HUES6 (cell line): ENCODE data around the gene KIR3DL3.
"Not testable (repeated sequence)": the region's sequence is repeated elsewhere in the genome, so short reads cannot be mapped to it uniquely, and the experiment has no call there.

ENCODE experiments used
- H3K27ac ChIP-seq: 2 replicates; pipeline ENCODE4 v1.7.0; 2013; ENCODE audit warnings: low read depth, mild to moderate bottlenecking, low read length, inconsistent platforms
- H3K27me3 ChIP-seq: 2 replicates; pipeline ENCODE4 v1.6.1; 2013; ENCODE audit warnings: low read length; ENCODE audit not compliant: control insufficient read depth, insufficient read depth
- H3K36me3 ChIP-seq: 2 replicates; pipeline ENCODE4 v1.6.1; 2013; ENCODE audit warnings: low read length; ENCODE audit not compliant: control insufficient read depth, insufficient read depth
- H3K4me1 ChIP-seq: 2 replicates; pipeline ENCODE4 v1.6.1; 2013; ENCODE audit warnings: low read length; ENCODE audit not compliant: control insufficient read depth, insufficient read depth
- H3K4me3 ChIP-seq: 2 replicates; pipeline ENCODE4 v1.5.1; 2013; ENCODE audit warnings: low read depth, low read length
- H3K9ac ChIP-seq: one replicate; pipeline ENCODE4 v1.6.1; 2013; ENCODE audit warnings: mild to moderate bottlenecking, low read length
- H3K9me3 ChIP-seq: 2 replicates; pipeline ENCODE4 v1.6.1; 2013; ENCODE audit warnings: low read depth, low read length; ENCODE audit not compliant: control insufficient read depth, insufficient read depth

The KIR3DL3 gene

DNA sequence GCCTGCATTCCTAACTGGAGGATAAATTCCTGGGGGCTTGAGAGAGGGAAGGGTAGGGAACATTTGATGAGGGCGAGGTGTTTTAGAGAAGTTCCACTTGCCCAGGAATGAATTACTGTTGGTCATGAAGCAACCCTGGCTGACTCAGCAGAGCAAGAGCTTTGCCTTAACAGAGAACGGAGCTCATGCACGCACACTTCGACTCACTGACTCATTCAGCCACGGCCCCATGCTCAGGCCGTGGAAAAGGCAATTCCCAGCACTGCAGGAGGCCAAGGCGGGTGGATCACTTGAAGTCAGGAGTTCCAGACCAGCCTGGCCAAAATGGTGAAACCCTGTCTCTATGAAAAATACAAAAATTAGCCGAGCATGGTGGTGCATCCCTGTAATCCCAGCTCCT is 40.0 kb downstream of the KIR3DL3 start:
- not testable (repeated sequence) for H3K27me3 ChIP-seq, H3K36me3 ChIP-seq, H3K4me3 ChIP-seq, H3K9ac ChIP-seq, H3K27ac ChIP-seq, H3K4me1 ChIP-seq
- peaks cover 20% of the 10 kb centered on the region for H3K9me3 ChIP-seq

DNA sequence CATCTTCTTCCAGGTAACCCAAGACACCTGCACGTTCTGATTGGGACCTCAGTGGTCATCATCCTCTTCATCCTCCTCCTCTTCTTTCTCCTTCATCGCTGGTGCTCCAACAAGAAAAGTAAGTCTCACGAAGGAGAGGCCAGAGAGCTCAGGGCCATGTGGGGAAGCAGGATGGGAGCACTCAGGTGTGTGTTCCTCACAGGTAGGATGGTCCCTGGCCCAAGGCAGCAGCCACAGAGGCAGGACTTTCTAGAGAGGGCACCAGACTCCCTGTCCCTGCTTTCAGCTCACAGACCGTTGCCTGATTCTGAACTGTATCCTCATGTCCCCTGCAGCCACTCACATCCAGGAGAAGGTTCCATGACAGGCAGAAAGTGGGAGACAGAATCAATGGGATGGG is 42.2 kb downstream of the KIR3DL3 start:
- not testable (repeated sequence) for H3K36me3 ChIP-seq, H3K27me3 ChIP-seq, H3K4me1 ChIP-seq, H3K4me3 ChIP-seq, H3K27ac ChIP-seq, H3K9ac ChIP-seq
- H3K9me3 ChIP-seq, result peaks cover 38% of the 10 kb centered on the region

DNA sequence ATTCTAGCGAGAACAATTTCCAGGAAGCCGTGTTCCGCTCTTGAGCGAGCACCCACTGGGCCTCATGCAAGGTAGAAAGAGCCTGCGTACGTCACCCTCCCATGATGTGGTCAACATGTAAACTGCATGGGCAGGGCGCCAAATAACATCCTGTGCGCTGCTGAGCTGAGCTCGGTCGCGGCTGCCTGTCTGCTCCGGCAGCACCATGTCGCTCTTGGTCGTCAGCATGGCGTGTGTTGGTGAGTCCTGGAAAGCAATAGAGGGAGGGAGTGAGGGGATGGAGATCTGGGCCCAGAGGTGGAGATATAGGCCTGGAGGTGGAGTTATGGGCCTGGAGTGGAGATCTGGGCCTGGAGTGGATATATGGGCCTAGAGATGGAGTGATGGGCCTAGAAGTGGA is 45.4 kb downstream of the KIR3DL3 start, which contains the start of gene KIR2DL1:
TSS of gene KIR2DL1 (plus strand) at position 148 of the 400 bp plus-strand sequence. CDS start at position 206, 58 bp downstream.
- H3K36me3 ChIP-seq, H3K27ac ChIP-seq, H3K27me3 ChIP-seq, H3K4me1 ChIP-seq, H3K9ac ChIP-seq, H3K4me3 ChIP-seq: not testable (repeated sequence)
- peaks cover 60% of the 10 kb centered on the region for H3K9me3 ChIP-seq

DNA sequence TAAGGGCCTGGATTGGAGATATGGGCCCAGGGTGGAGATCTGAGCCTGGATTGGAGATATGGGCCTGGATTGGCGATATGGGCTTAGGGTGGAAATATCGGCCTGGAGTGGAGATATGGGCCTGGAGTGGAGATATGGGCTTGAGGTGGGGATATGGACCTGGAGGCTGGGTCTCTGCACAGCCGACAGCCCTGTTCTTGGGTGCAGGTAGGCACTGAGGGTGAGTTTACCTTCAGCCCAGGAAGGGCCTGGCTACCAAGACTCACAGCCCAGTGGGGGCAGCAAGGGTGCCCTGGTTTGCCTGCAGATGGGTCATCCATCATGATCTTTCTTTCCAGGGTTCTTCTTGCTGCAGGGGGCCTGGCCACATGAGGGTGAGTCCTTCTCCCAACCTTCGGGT is 46.3 kb downstream of the KIR3DL3 start:
- H3K27me3 ChIP-seq, H3K27ac ChIP-seq, H3K9ac ChIP-seq, H3K4me1 ChIP-seq, H3K36me3 ChIP-seq, H3K4me3 ChIP-seq: not testable (repeated sequence)
- peaks cover 60% of the 10 kb centered on the region; the same call in 1 of the 2 replicates for H3K9me3 ChIP-seq

DNA sequence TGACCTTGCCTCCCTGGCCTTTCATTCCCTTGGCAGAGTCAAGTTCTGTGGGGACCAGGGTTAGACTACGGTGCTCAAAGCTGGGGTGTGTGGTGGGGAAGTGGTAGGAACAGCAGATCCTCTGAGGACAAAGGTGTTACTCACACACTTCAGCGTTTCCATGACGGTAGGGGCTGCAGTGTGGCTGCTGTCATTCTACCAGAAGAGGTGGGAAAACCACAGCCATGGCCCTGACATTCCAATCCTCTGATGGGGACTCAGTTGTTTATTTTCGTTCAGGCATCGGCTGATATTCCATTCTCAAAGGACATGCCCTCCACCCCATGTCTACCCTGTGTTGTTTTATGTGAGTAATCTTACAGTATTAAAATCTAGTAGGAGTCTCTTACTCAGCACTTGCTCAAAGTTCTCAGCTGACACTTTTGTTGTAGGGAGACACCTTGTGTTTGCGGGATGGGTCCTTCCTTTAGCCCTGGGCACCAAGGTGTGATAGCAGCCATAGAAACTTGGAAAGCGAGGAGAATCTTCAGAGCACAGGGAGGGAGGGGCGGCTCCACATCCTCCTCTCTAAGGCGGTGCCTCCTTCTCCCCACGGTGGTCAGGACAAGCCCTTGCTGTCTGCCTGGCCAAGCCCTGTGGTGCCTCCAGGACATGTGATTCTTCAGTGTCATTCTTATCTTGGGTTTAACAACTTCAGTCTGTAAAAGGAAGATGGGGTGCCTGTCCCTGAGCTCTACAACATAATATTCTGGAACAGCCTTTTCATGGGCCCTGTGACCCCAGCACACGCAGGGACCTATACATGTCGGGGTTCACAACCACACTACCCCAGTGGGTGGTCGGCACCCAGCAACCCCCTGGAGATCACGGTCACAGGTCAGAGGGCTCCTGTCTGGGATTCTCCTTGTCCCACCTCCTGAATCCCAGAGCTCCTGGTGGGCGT is 47.0 kb downstream of the KIR3DL3 start:
- H3K9ac ChIP-seq, H3K4me1 ChIP-seq, H3K27me3 ChIP-seq, H3K36me3 ChIP-seq, H3K4me3 ChIP-seq, H3K27ac ChIP-seq: not testable (repeated sequence)
- H3K9me3 ChIP-seq, result peaks cover 57% of the 10 kb centered on the region; the same call in 1 of the 2 replicates

DNA sequence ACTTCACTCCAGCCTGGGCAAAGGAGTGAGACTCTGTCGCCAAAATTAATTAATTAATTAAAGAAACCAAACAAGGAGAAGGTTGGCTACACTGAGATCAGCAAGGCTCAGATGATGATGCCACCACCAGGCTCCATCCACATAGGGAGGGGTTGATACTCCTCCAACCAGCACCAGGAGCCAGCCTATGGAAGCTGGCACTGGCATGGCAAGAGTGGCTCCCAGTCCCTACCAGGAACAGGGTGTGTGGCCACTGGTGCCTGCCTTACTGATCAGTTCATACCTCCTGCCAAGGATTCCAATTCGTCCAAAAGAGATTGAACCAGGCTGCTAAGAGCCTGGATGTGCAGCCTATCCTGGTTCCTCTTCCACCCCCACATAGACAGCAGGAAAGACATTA is 48.4 kb downstream of the KIR3DL3 start:
- not testable (repeated sequence) for H3K27ac ChIP-seq, H3K4me3 ChIP-seq, H3K27me3 ChIP-seq, H3K36me3 ChIP-seq, H3K4me1 ChIP-seq, H3K9ac ChIP-seq
- H3K9me3 ChIP-seq, result peaks cover 57% of the 10 kb centered on the region; the same call in 1 of the 2 replicates

DNA sequence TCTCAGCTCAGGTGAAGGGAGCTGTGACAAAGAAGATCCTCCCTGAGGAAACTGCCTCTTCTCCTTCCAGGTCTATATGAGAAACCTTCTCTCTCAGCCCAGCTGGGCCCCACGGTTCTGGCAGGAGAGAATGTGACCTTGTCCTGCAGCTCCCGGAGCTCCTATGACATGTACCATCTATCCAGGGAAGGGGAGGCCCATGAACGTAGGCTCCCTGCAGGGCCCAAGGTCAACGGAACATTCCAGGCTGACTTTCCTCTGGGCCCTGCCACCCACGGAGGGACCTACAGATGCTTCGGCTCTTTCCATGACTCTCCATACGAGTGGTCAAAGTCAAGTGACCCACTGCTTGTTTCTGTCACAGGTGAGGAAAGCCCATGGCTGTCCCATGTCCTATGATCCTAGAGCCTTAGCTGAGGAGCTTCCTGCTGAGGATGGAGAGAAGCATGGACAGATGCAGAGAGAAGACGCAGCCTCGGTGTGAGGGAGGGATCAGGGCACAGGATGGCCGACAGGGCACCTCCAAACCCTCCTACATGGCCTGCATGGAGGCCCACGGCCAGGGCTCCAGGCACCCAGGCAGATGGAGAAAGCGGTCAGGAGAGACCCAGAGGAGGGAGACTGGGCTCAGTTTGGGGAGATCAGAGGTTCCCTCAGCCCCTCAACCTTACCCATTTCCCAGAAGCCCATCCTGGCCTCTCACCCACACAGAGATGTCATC is 51.0 kb downstream of the KIR3DL3 start:
- H3K4me3 ChIP-seq, H3K27ac ChIP-seq, H3K4me1 ChIP-seq, H3K36me3 ChIP-seq, H3K9ac ChIP-seq: not testable (repeated sequence)
- H3K9me3 ChIP-seq, result peaks cover 53% of the 10 kb centered on the region; the same call in 1 of the 2 replicates
- peaks cover 10% of the 10 kb centered on the region; the same call in 1 of the 2 replicates for H3K27me3 ChIP-seq

DNA sequence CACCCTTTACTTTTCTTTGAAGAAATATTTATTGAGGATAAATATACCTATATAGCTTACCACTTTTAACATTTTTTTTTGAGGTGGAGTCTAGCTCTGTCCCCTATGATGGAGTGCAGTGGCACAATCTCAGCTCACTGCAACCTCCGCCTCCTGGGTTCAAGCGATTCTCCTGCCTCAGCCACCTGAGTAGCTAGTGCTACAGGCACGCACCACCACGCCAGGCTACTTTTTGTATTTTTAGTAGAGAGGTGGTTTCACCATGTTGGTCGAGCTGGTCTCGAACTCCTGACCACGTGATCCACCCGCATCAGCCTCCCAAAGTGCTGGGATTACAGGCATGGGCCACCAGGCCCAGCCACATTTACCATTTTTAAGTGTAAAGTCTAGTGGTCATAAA is 51.6 kb downstream of the KIR3DL3 start:
- H3K9me3 ChIP-seq, result peaks cover 47% of the 10 kb centered on the region; the same call in 1 of the 2 replicates
- not testable (repeated sequence) for H3K36me3 ChIP-seq

DNA sequence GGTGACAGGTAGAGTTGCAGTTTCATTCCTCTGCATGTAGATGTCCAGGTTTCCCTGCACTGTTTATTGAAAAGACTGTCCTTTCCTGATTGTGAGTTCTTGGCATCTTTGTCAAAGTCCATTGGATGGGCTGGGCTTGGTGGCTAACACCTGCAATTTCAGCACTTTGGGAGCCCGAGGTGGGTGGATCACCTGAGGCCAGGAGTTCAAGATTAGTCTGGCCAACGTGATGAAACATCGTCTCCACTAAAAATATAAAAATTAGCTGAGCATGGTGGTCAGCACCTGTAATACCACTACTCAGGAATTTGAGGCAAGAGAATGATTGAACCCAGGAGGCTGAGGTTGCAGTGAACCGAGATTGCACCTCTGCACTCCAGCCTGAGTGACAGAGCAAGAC is 53.6 kb downstream of the KIR3DL3 start:
- H3K27me3 ChIP-seq, result peaks cover 10% of the 10 kb centered on the region; the same call in 1 of the 2 replicates
- not testable (repeated sequence) for H3K36me3 ChIP-seq, H3K4me1 ChIP-seq, H3K9ac ChIP-seq, H3K4me3 ChIP-seq, H3K27ac ChIP-seq
- peaks cover 37% of the 10 kb centered on the region; the same call in 1 of the 2 replicates for H3K9me3 ChIP-seq

More for the DNA sequence above, 51.6 kb downstream of the KIR3DL3 start:
- H3K4me1 ChIP-seq, H3K27ac ChIP-seq, H3K4me3 ChIP-seq, H3K9ac ChIP-seq: not testable (repeated sequence)
- peaks cover 10% of the 10 kb centered on the region; the same call in 1 of the 2 replicates for H3K27me3 ChIP-seq

DNA sequence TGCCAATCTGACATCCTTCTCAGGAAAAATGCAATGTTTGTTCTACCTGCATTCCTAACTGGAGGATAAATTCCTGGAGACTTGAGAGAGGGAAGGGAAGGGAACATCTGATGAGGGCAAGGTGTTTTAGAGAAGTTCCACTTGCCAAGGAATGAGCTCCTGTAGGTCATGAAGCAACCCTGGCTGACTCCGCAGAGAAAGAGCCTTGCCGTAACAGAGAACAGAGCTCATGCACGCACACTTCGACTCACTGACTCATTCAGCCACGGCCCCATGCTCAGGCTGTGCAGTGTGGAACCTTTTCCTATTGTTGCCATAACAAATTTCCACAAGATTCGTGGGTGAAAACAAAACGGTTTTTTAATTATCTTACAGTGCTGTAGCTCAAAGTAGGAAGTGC is 54.7 kb downstream of the KIR3DL3 start:
- Histone ChIP-seq H3K27me3 (peaks cover 10% of the 10 kb centered on the region; the same call in 1 of the 2 replicates), H3K9me3 (peaks cover 33% of the 10 kb centered on the region; the same call in 1 of the 2 replicates)
- H3K9ac ChIP-seq, H3K36me3 ChIP-seq, H3K27ac ChIP-seq, H3K4me1 ChIP-seq, H3K4me3 ChIP-seq: not testable (repeated sequence)

DNA sequence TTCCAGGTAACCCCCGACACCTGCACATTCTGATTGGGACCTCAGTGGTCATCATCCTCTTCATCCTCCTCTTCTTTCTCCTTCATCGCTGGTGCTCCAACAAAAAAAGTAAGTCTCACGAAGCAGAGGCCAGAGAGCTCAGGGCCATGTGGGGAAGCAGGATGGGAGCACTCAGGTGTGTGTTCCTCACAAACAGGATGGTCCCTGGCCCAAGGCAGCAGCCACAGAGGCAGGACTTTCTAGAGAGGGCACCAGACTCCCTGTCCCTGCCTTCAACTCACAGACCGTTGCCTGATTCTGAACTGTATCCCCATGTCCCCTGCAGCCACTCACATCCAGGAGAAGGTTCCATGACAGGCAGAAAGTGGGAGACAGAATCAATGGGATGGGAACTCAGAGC is 58.7 kb downstream of the KIR3DL3 start:
- H3K9me3 ChIP-seq, result peaks cover 41% of the 10 kb centered on the region; the same call in 1 of the 2 replicates
- H3K27me3 ChIP-seq, H3K9ac ChIP-seq: not testable (repeated sequence)

More for the DNA sequence above, 58.7 kb downstream of the KIR3DL3 start:
- H3K4me3 ChIP-seq, H3K27ac ChIP-seq, H3K36me3 ChIP-seq, H3K4me1 ChIP-seq: not testable (repeated sequence)
